Astrocyte (in vitro differentiated cells and primary cell): ENCODE results near the gene FLT1. TPM values are rescaled to one million over a fixed set of nuclear protein-coding genes. Genes with fewer than 3 reads are reported as not detected.

Experiments used
- DNase-seq: peaks from one replicate; pipeline ENCODE4 v3.0.0-alpha.2; 2010; ENCODE audit warnings: low read depth
- FAIRE-seq: peaks from 2 replicates; lab custom pipeline; 2011; peaks lifted over from hg19 to GRCh38; lab: Jason Lieb, UNC
- H2AFZ ChIP-seq: 2 replicates; pipeline ENCODE4 v1.6.0; 2012; ENCODE audit warnings: low read depth, low read length, inconsistent platforms
- H3K27ac ChIP-seq: 2 replicates; pipeline ENCODE4 v1.5.1; 2011; ENCODE audit warnings: low read depth, low read length, inconsistent platforms
- H3K27me3 ChIP-seq: 2 replicates; pipeline ENCODE4 v1.6.0; 2011; ENCODE audit warnings: low read length, inconsistent platforms; ENCODE audit not compliant: insufficient read depth
- H3K36me3 ChIP-seq: 2 replicates; pipeline ENCODE4 v1.5.1; 2011; ENCODE audit warnings: low read length, inconsistent platforms; ENCODE audit not compliant: insufficient read depth
- H3K4me1 ChIP-seq: 2 replicates; pipeline ENCODE4 v1.5.1; 2011; ENCODE audit warnings: low read length, inconsistent platforms; ENCODE audit not compliant: insufficient read depth
- H3K4me2 ChIP-seq: 2 replicates; pipeline ENCODE4 v1.6.0; 2012; ENCODE audit warnings: low read length, inconsistent platforms
- H3K4me3 ChIP-seq: 2 replicates; pipeline ENCODE4 v1.5.1; 2011; ENCODE audit warnings: low read depth, mild to moderate bottlenecking, low read length, inconsistent platforms; ENCODE audit not compliant: insufficient read depth
- H3K79me2 ChIP-seq: 2 replicates; pipeline ENCODE4 v1.6.0; 2012; ENCODE audit warnings: mild to moderate bottlenecking, low read length, inconsistent platforms; ENCODE audit not compliant: insufficient read depth
- H3K9ac ChIP-seq: 2 replicates; pipeline ENCODE4 v1.6.0; 2012; ENCODE audit warnings: mild to moderate bottlenecking, low read length, inconsistent platforms
- H3K9me3 ChIP-seq: 2 replicates; pipeline ENCODE4 v1.5.1; 2012; ENCODE audit warnings: low read depth, mild to moderate bottlenecking, low read length, inconsistent platforms; ENCODE audit not compliant: insufficient read depth
- H4K20me1 ChIP-seq: 2 replicates; pipeline ENCODE4 v1.6.0; 2012; ENCODE audit warnings: low read length, inconsistent platforms; ENCODE audit not compliant: insufficient read depth
- H3K27ac Mint-ChIP-seq: one replicate; pipeline ENCODE4 v1.8.0; 2021; ENCODE audit warnings: mild to moderate bottlenecking, mixed read lengths; ENCODE audit not compliant: unreplicated experiment
- H3K27me3 Mint-ChIP-seq: one replicate; pipeline ENCODE4 v1.8.0; 2021; ENCODE audit warnings: low read depth, mixed read lengths; ENCODE audit not compliant: unreplicated experiment
- H3K36me3 Mint-ChIP-seq: one replicate; pipeline ENCODE4 v1.8.0; 2021; ENCODE audit warnings: low read depth, mixed read lengths; ENCODE audit not compliant: unreplicated experiment
- H3K4me1 Mint-ChIP-seq: one replicate; pipeline ENCODE4 v1.8.0; 2021; ENCODE audit warnings: low read depth, mixed read lengths; ENCODE audit not compliant: unreplicated experiment
- H3K4me3 Mint-ChIP-seq: one replicate; pipeline ENCODE4 v1.8.0; 2021; ENCODE audit warnings: mild to moderate bottlenecking, moderate library complexity, mixed read lengths; ENCODE audit not compliant: unreplicated experiment
- H3K9me3 Mint-ChIP-seq: one replicate; pipeline ENCODE4 v1.8.0; 2021; ENCODE audit warnings: mild to moderate bottlenecking, mixed read lengths; ENCODE audit not compliant: unreplicated experiment
- CTCF ChIP-seq: IDR thresholded peaks from 2 replicates; pipeline ENCODE4 v1.5.1; 2011; ENCODE audit warnings: low read depth, mild to moderate bottlenecking, inconsistent platforms, low read length, moderate library complexity; ENCODE audit not compliant: insufficient read depth
- EZH2 ChIP-seq: IDR thresholded peaks from 2 replicates; pipeline ENCODE4 v1.6.1; 2012; ENCODE audit warnings: mild to moderate bottlenecking, low read length, inconsistent platforms; ENCODE audit not compliant: insufficient read depth
- total RNA-seq: library from RNA; stranded (reverse); gene quantifications from 2 replicates; pipeline ENCODE4 v1.2.1, GENCODE V29; 2021

The FLT1 gene
- total RNA-seq, 1 donor from 2014 or later, result 7.3 TPM

DNA sequence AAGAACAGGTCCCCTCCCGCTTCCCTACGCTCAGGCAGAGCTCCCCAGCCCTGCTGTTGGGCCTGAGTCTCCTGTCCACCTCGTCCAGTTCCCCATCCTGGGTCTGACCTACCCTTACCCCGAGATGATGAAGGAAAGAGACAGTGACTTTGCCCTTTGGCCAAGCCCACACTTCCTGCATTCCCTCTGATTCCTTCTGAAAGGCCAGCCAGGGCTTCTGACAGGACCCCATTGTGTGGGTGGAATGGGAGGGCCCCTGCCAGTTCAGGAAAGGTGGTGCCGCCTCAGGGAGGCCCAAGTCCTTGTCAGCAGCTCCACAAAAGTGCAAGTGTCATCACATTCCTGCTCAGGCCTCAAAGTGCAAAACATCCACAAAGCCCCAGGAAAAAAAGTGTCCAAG, 178.8 kb downstream of the FLT1 start:
- no peak overlapping the region for H3K27ac ChIP-seq
- H3K4me1 ChIP-seq, result no peaks in the 10 kb centered on the region
- H2AFZ ChIP-seq, result no peak overlapping the region
- Mint-ChIP-seq H3K36me3 (no peaks in the 10 kb centered on the region), H3K4me1 (peaks cover 12% of the 10 kb centered on the region), H3K27ac (peak overlapping the region; percentile 31), H3K4me3 (no peak overlapping the region), H3K27me3 (peaks cover 2% of the 10 kb centered on the region), H3K9me3 (peaks cover 4% of the 10 kb centered on the region)
- H3K36me3 ChIP-seq, result no peaks in the 10 kb centered on the region
- H3K9ac ChIP-seq, result no peak overlapping the region
- no peak for TF ChIP-seq CTCF
- no peak for TF ChIP-seq EZH2
- H3K9me3 ChIP-seq, result no peaks in the 10 kb centered on the region
- no peaks in the 10 kb centered on the region for H4K20me1 ChIP-seq
- H3K79me2 ChIP-seq, result no peaks in the 10 kb centered on the region
- DNase-seq, result no peak
- H3K27me3 ChIP-seq, result no peaks in the 10 kb centered on the region
- no peak overlapping the region for H3K4me3 ChIP-seq
- H3K4me2 ChIP-seq, result no peak overlapping the region
- no peak for FAIRE-seq

- no peak for TF ChIP-seq CTCF
- TF ChIP-seq EZH2, result no peak
- FAIRE-seq, result no peak
- Histone ChIP-seq H3K27me3 (no peaks in the 10 kb centered on the region), H4K20me1 (no peaks in the 10 kb centered on the region), H3K36me3 (no peaks in the 10 kb centered on the region), H2AFZ (no peak overlapping the region), H3K4me3 (no peak overlapping the region), H3K27ac (no peak overlapping the region), H3K4me2 (no peak overlapping the region), H3K79me2 (no peaks in the 10 kb centered on the region), H3K9me3 (no peaks in the 10 kb centered on the region), H3K9ac (no peak overlapping the region), H3K4me1 (no peaks in the 10 kb centered on the region)
- H3K9me3 Mint-ChIP-seq, result peaks cover 2% of the 10 kb centered on the region
- DNase-seq, result no peak
- H3K27me3 Mint-ChIP-seq, result peaks cover 2% of the 10 kb centered on the region
- H3K4me1 Mint-ChIP-seq, result peaks cover 12% of the 10 kb centered on the region
- no peak overlapping the region for H3K4me3 Mint-ChIP-seq
- no peaks in the 10 kb centered on the region for H3K36me3 Mint-ChIP-seq
- H3K27ac Mint-ChIP-seq, result no peak overlapping the region
Observed at GRCh38 chr13:28314879-28315278, 180.0 kb downstream of the FLT1 start.

GRCh38 chr13:28313579-28313978, 181.3 kb downstream of the FLT1 start:
- FAIRE-seq, result no peak
- TF ChIP-seq EZH2 (no peak), CTCF (peak; percentile 17)
- Histone ChIP-seq H3K36me3 (no peaks in the 10 kb centered on the region), H3K27me3 (no peaks in the 10 kb centered on the region), H3K4me2 (no peak overlapping the region), H3K4me1 (no peaks in the 10 kb centered on the region), H3K9me3 (no peaks in the 10 kb centered on the region), H2AFZ (no peak overlapping the region), H4K20me1 (no peaks in the 10 kb centered on the region), H3K79me2 (no peaks in the 10 kb centered on the region), H3K4me3 (no peak overlapping the region), H3K9ac (no peak overlapping the region), H3K27ac (no peak overlapping the region)
- DNase-seq, result no peak
- Mint-ChIP-seq H3K36me3 (no peaks in the 10 kb centered on the region), H3K27ac (no peak overlapping the region), H3K9me3 (no peaks in the 10 kb centered on the region), H3K27me3 (peaks cover 2% of the 10 kb centered on the region), H3K4me3 (no peak overlapping the region), H3K4me1 (peaks cover 16% of the 10 kb centered on the region)
